B cell (primary cell): Measurements from ENCODE around the gene CCDC106. TPM values are rescaled to one million over a fixed set of nuclear protein-coding genes. Genes with fewer than 3 reads are reported as not detected.

Experiments used
- ATAC-seq: fragments of 200-7000 bp; cut with Tn5 transposase; one replicate; pipeline ENCODE4 v1.10.0; 2021; ENCODE audit warnings: low read depth, mild to moderate bottlenecking, moderate number of reproducible peaks, moderate library complexity
- CTCF ChIA-PET: fragments of 350-600 bp; sonication (Branson Sonifier 250); formaldehyde crosslinking; loops from one replicate; lab custom pipeline; 2021; ENCODE audit warnings: antibody characterized with exemption, inconsistent platforms; lab: Charles Lee
- POLR2A ChIA-PET: fragments of 350-600 bp; sonication (Branson Sonifier 250); formaldehyde crosslinking; loops from one replicate; lab custom pipeline; 2021; ENCODE audit warnings: antibody characterized with exemption; lab: Charles Lee
- DNase-seq: peaks from one replicate; pipeline ENCODE4 v3.0.0; 2013
- H2AFZ ChIP-seq: 2 replicates; pipeline ENCODE4 v1.6.1; 2012; ENCODE audit warnings: mild to moderate bottlenecking, low read depth, low read length; ENCODE audit not compliant: insufficient read depth, poor library complexity, severe bottlenecking
- H3K27ac ChIP-seq, 2 donors: 1 replicate in 1 of 2; 2 replicates in 1 of 2; pipeline ENCODE4 v1.5.1; 2012 to 2013; ENCODE audit warnings: low read length in 2 of 2, mild to moderate bottlenecking in 2 of 2, moderate library complexity in 1 of 2
- H3K27me3 ChIP-seq, 4 experiments: fragments of 200-600 bp in 1 of 4; sonication (generic) in 1 of 4; replicated peaks in 1 of 4; 1 replicate in 2 of 4; 2 replicates in 2 of 4; pipeline versions ENCODE4 v1.6.1 to v1.7.0; 2013 to 2016; ENCODE audit warnings: low read length in 3 of 4, mild to moderate bottlenecking in 2 of 4, mixed read lengths in 1 of 4, moderate library complexity in 1 of 4; ENCODE audit not compliant: insufficient read depth in 4 of 4, control insufficient read depth in 3 of 4; ENCODE audit errors: control extremely low read depth in 1 of 4
- H3K36me3 ChIP-seq, 2 experiments: replicated peaks in 1 of 2; 1 replicate in 1 of 2; 2 replicates in 1 of 2; pipeline versions ENCODE4 v1.6.1 to v1.7.1; 2013; ENCODE audit warnings: low read length in 1 of 2; ENCODE audit not compliant: insufficient read depth in 2 of 2, control insufficient read depth in 1 of 2; ENCODE audit errors: control extremely low read depth in 1 of 2, extremely low read depth in 1 of 2
- H3K4me1 ChIP-seq, 2 donors: fragments of 200-600 bp in 1 of 2; sonication (generic) in 1 of 2; 1 replicate in 1 of 2; 2 replicates in 1 of 2; pipeline versions ENCODE4 v1.5.1 to v1.6.1; 2013 to 2017; ENCODE audit warnings: low read length in 2 of 2; ENCODE audit not compliant: control insufficient read depth in 2 of 2, insufficient read depth in 2 of 2
- H3K4me2 ChIP-seq: replicated peaks from 2 replicates; pipeline ENCODE3; 2012; ENCODE audit warnings: mild to moderate bottlenecking, low read depth, low read length; ENCODE audit not compliant: poor library complexity, severe bottlenecking
- H3K4me3 ChIP-seq, 5 experiments: fragments of 200-600 bp in 1 of 5; sonication (generic) in 1 of 5; 1 replicate in 3 of 5; 2 replicates in 2 of 5; pipeline versions ENCODE4 v1.5.1 to v1.7.0; 2011 to 2016; ENCODE audit warnings: low read length in 4 of 5, mild to moderate bottlenecking in 4 of 5, low read depth in 2 of 5, control low read depth in 1 of 5, moderate library complexity in 1 of 5; ENCODE audit not compliant: insufficient read depth in 1 of 5; ENCODE audit errors: control extremely low read depth in 1 of 5, extremely low read depth in 1 of 5
- H3K79me2 ChIP-seq: fragments of 200-600 bp; sonication (generic); one replicate; pipeline ENCODE4 v1.6.0; 2016; ENCODE audit warnings: low read length; ENCODE audit not compliant: control insufficient read depth, insufficient read depth
- H3K9ac ChIP-seq: fragments of 200-600 bp; sonication (generic); 2 replicates; pipeline ENCODE4 v1.6.1; 2017; ENCODE audit warnings: mild to moderate bottlenecking, low read length, moderate library complexity
- H3K9me3 ChIP-seq, 3 donors: one replicate each; pipeline versions ENCODE4 v1.6.1 to v1.7.1; 2013; ENCODE audit warnings: low read length in 2 of 3; ENCODE audit not compliant: control insufficient read depth in 2 of 3, insufficient read depth in 1 of 3; ENCODE audit errors: control extremely low read depth in 1 of 3
- H4K20me1 ChIP-seq: 2 replicates; pipeline ENCODE4 v1.6.0; 2012; ENCODE audit warnings: mild to moderate bottlenecking, low read length; ENCODE audit not compliant: insufficient read depth, control insufficient read depth, poor library complexity, severe bottlenecking
- H3K27ac Mint-ChIP-seq: one replicate; pipeline ENCODE4 v1.8.0; 2021; ENCODE audit warnings: mixed read lengths
- H3K27me3 Mint-ChIP-seq: one replicate; pipeline ENCODE4 v1.8.0; 2021; ENCODE audit warnings: mixed read lengths
- H3K4me1 Mint-ChIP-seq: one replicate; pipeline ENCODE4 v1.8.0; 2021; ENCODE audit warnings: mixed read lengths
- H3K4me3 Mint-ChIP-seq: one replicate; pipeline ENCODE4 v1.8.0; 2021; ENCODE audit warnings: mixed read lengths
- H3K9me3 Mint-ChIP-seq: one replicate; pipeline ENCODE4 v1.8.0; 2022; ENCODE audit warnings: mixed read lengths; ENCODE audit not compliant: insufficient read depth
- EZH2 ChIP-seq: IDR thresholded peaks from 2 replicates; pipeline ENCODE4 v1.6.1; 2012; ENCODE audit warnings: borderline replicate concordance, low read depth, mild to moderate bottlenecking, moderate library complexity, low read length; ENCODE audit not compliant: insufficient read depth, poor library complexity, severe bottlenecking
- WGBS: methylation state at CpG from one replicate; pipeline ENCODE4 v1.1.5; 2013; ENCODE audit warnings: missing lambda C conversion rate; ENCODE audit not compliant: insufficient coverage; 5-methylcytosine and 5-hydroxymethylcytosine counted together
- intact Hi-C: fragments of 100-400 bp; cut with micrococcal nuclease; formaldehyde crosslinking; loops from one replicate; pipeline ENCODE4 v1.10.0; 2022
- polyA plus RNA-seq: library from polyadenylated mRNA; depleted of rRNA; stranded (reverse); fragments of >200 nt; gene quantifications from 2 replicates; pipeline ENCODE4 v1.2.3, GENCODE V29; 2012
- total RNA-seq, 2 donors: library from RNA; stranded (reverse); fragments of 120-200 nt in 1 of 2; gene quantifications; 1 replicate in 1 of 2; 2 replicates in 1 of 2; pipeline versions ENCODE4 v1.2.3 to v1.2.4, GENCODE V29; 2013 to 2022
- TF ChIP-seq, protein P1 (sequence below): fragments of 200-600 bp; IDR thresholded peaks from one replicate; pipeline ENCODE4 v1.8.0; 2022; ENCODE audit warnings: antibody characterized with exemption, mild to moderate bottlenecking

CCDC106 gene
- total and polyA plus RNA-seq, 2 donors (not counting 1 experiment from before 2014, with no cell fraction given) = 25.2 to 52.1 TPM

DNA sequence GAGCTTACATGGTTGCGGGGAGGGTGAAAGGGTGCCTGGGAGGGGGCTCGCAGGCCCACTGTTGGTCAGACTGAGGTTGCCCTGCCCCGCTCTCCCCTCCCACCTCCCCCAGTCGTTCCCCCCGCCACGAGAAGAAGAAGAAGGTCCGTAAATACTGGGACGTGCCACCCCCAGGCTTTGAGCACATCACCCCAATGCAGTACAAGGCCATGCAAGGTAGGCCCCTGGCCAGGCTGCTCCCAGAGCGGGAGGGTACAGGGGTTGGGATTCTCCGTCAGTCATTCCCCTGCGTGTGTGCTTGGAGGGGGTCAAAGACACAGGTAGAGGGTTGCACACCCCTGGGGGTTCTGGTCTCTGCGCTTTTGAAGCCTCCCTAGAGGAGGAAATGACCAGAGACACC, 12.4 kb downstream of the CCDC106 start:
- H3K4me1 ChIP-seq = peaks cover 34 to 43% of the 10 kb centered on the region in 2 donors
- peaks cover 0 to 74% of the 10 kb centered on the region in 2 experiments for H3K36me3 ChIP-seq
- Mint-ChIP-seq H3K27ac (no peak overlapping the region), H3K27me3 (no peaks in the 10 kb centered on the region), H3K4me3 (no peak overlapping the region), H3K4me1 (peaks cover 52% of the 10 kb centered on the region), H3K9me3 (no peaks in the 10 kb centered on the region)
- no peaks in the 10 kb centered on the region for H3K27me3 ChIP-seq
- TF ChIP-seq, protein P1, sequence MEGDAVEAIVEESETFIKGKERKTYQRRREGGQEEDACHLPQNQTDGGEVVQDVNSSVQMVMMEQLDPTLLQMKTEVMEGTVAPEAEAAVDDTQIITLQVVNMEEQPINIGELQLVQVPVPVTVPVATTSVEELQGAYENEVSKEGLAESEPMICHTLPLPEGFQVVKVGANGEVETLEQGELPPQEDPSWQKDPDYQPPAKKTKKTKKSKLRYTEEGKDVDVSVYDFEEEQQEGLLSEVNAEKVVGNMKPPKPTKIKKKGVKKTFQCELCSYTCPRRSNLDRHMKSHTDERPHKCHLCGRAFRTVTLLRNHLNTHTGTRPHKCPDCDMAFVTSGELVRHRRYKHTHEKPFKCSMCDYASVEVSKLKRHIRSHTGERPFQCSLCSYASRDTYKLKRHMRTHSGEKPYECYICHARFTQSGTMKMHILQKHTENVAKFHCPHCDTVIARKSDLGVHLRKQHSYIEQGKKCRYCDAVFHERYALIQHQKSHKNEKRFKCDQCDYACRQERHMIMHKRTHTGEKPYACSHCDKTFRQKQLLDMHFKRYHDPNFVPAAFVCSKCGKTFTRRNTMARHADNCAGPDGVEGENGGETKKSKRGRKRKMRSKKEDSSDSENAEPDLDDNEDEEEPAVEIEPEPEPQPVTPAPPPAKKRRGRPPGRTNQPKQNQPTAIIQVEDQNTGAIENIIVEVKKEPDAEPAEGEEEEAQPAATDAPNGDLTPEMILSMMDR = no peak
- no peak for TF ChIP-seq EZH2
- H3K9ac ChIP-seq = no peak overlapping the region
- 100% methylated on average over 6 of the region's 12 CpGs for WGBS
- no peak for DNase-seq
- intact Hi-C loops = no loop called here
- POLR2A ChIA-PET = no interaction called here
- H3K79me2 ChIP-seq = peaks cover 99% of the 10 kb centered on the region
- no peaks in the 10 kb centered on the region for H3K9me3 ChIP-seq
- no peak overlapping the region for H3K4me2 ChIP-seq
- H2AFZ ChIP-seq = no peak overlapping the region
- no peak for ATAC-seq
- H4K20me1 ChIP-seq = peaks cover 98% of the 10 kb centered on the region
- H3K27ac ChIP-seq = no peak overlapping the region
- CTCF ChIA-PET = no interaction called here
- no peak overlapping the region for H3K4me3 ChIP-seq

DNA sequence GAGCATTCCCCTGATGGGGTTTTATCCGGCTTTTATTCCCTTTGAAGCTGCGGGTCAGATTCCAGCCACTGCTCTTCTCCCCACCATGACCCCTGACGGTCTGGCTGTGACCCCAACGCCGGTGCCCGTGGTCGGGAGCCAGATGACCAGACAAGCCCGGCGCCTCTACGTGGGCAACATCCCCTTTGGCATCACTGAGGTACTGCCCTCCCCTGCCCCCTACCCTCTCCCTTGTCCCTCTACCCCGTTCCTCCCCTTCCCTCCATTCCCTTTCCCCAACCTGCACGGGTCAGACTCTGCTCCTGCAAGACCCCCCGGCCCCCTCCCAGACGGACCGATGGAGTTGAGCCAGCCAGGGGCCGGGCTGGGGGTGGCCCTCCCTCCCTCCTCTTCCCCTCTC, 13.0 kb downstream of the CCDC106 start:
- intact Hi-C loops = no loop called here
- Mint-ChIP-seq H3K4me1 (peaks cover 49% of the 10 kb centered on the region), H3K9me3 (no peaks in the 10 kb centered on the region), H3K4me3 (no peak overlapping the region), H3K27ac (no peak overlapping the region), H3K27me3 (no peaks in the 10 kb centered on the region)
- Histone ChIP-seq H3K4me2 (no peak overlapping the region), H3K9me3 (no peaks in the 10 kb centered on the region), H3K27me3 (no peaks in the 10 kb centered on the region), H3K4me1 (peaks cover 31 to 37% of the 10 kb centered on the region in 2 donors), H3K27ac (no peak overlapping the region), H3K9ac (no peak overlapping the region), H3K36me3 (peaks cover 0 to 75% of the 10 kb centered on the region in 2 experiments), H4K20me1 (peaks cover 96% of the 10 kb centered on the region), H2AFZ (no peak overlapping the region), H3K79me2 (peaks cover 99% of the 10 kb centered on the region), H3K4me3 (no peak overlapping the region)
- no peak for TF ChIP-seq EZH2
- TF ChIP-seq, protein P1 = no peak
- DNase-seq = no peak
- 95% methylated on average over 13 of the region's 16 CpGs for WGBS
- CTCF ChIA-PET = no interaction called here
- no peak for ATAC-seq
- POLR2A ChIA-PET = no interaction called here
